HFFc6 (cell line): ENCODE results near the gene CALM1. TPM values are rescaled to one million over a fixed set of nuclear protein-coding genes. Genes with fewer than 3 reads are reported as not detected.
A peak's percentile ranks its signal among the peaks of the same experiment; 100 is the strongest.

Experiments used
- DNase-seq: peaks from one replicate; pipeline ENCODE4 v3.0.0-alpha.2; 2018
- H3K27ac Mint-ChIP-seq: 2 replicates; pipeline ENCODE4 v1.8.0; 2020; ENCODE audit warnings: mild to moderate bottlenecking, mixed read lengths
- H3K27me3 Mint-ChIP-seq: 2 replicates; pipeline ENCODE4 v1.8.0; 2021; ENCODE audit warnings: mild to moderate bottlenecking, moderate library complexity, mixed read lengths; ENCODE audit not compliant: insufficient read depth
- H3K36me3 Mint-ChIP-seq: 2 replicates; pipeline ENCODE4 v1.8.0; 2021; ENCODE audit warnings: low read depth, mixed read lengths
- H3K4me1 Mint-ChIP-seq: 2 replicates; pipeline ENCODE4 v1.8.0; 2020; ENCODE audit warnings: low read depth, mixed read lengths
- H3K4me3 Mint-ChIP-seq: 2 replicates; pipeline ENCODE4 v1.8.0; 2020; ENCODE audit warnings: mild to moderate bottlenecking, moderate library complexity, mixed read lengths
- H3K9me3 Mint-ChIP-seq: 2 replicates; pipeline ENCODE4 v1.8.0; 2020; ENCODE audit warnings: mild to moderate bottlenecking, mixed read lengths
- CTCF ChIP-seq: fragments of 200-600 bp; sonication (generic); IDR thresholded peaks from 2 replicates; pipeline ENCODE4 v1.5.0; 2021; ENCODE audit warnings: antibody characterized with exemption, mild to moderate bottlenecking
- total RNA-seq, 6 experiments: library from RNA; stranded (reverse); fragmentation: NEBNext Ultra II Directional; extraction: Animal tissue kit (Norgen Biotek cat#: 25700); gene quantifications; 2 replicates in 1 of 6; 3 replicates in 5 of 6; pipeline ENCODE4 v1.2.3, GENCODE V29; 2021

CALM1 gene
- total RNA-seq, 6 experiments from 2014 or later, result 333 to 429 (median 403) TPM

GRCh38 chr14:90409209-90409730 is 12.4 kb downstream of the CALM1 start:
- peak; percentile 93 for DNase-seq
- peak overlapping the region; percentile 44 for H3K4me3 Mint-ChIP-seq
- no peaks in the 10 kb centered on the region for H3K9me3 Mint-ChIP-seq

GRCh38 chr14:90412058-90412457 is 15.2 kb downstream of the CALM1 start:
- Mint-ChIP-seq H3K36me3 (no peaks in the 10 kb centered on the region), H3K4me3 (no peak overlapping the region), H3K27me3 (peaks cover 2% of the 10 kb centered on the region), H3K9me3 (no peaks in the 10 kb centered on the region), H3K4me1 (peaks cover 31% of the 10 kb centered on the region), H3K27ac (no peak overlapping the region)
- TF ChIP-seq CTCF, result no peak
- DNase-seq, result no peak

More at GRCh38 chr14:90409209-90409730, 12.4 kb downstream of the CALM1 start:
- peak overlapping the region; percentile 92 for H3K27ac Mint-ChIP-seq
- H3K36me3 Mint-ChIP-seq, result peaks cover 23% of the 10 kb centered on the region
- H3K4me1 Mint-ChIP-seq, result peaks cover 41% of the 10 kb centered on the region
- peaks cover 2% of the 10 kb centered on the region for H3K27me3 Mint-ChIP-seq
- no peak for TF ChIP-seq CTCF

GRCh38 chr14:90416720-90417119 is 19.9 kb downstream of the CALM1 start:
- H3K9me3 Mint-ChIP-seq, result no peaks in the 10 kb centered on the region
- no peak overlapping the region for H3K27ac Mint-ChIP-seq
- H3K4me1 Mint-ChIP-seq, result peaks cover 22% of the 10 kb centered on the region
- H3K4me3 Mint-ChIP-seq, result no peak overlapping the region
- no peaks in the 10 kb centered on the region for H3K36me3 Mint-ChIP-seq
- H3K27me3 Mint-ChIP-seq, result peaks cover 2% of the 10 kb centered on the region
- TF ChIP-seq CTCF, result no peak
- DNase-seq, result no peak

- H3K4me3 Mint-ChIP-seq, result no peak overlapping the region
- no peak for DNase-seq
- no peaks in the 10 kb centered on the region for H3K9me3 Mint-ChIP-seq
- no peaks in the 10 kb centered on the region for H3K36me3 Mint-ChIP-seq
- H3K27ac Mint-ChIP-seq, result no peak overlapping the region
- no peak for TF ChIP-seq CTCF
- H3K4me1 Mint-ChIP-seq, result peaks cover 16% of the 10 kb centered on the region
- peaks cover 4% of the 10 kb centered on the region for H3K27me3 Mint-ChIP-seq
These were observed 21.2 kb downstream of the CALM1 start for GRCh38 chr14:90418053-90418452.

- peak; percentile 87 for DNase-seq
- Mint-ChIP-seq H3K27me3 (peaks cover 4% of the 10 kb centered on the region), H3K36me3 (no peaks in the 10 kb centered on the region), H3K4me1 (peaks cover 16% of the 10 kb centered on the region), H3K27ac (peak overlapping the region; percentile 43; the same call in 1 of the 2 replicates), H3K9me3 (no peaks in the 10 kb centered on the region), H3K4me3 (no peak overlapping the region)
- TF ChIP-seq CTCF, result no peak
These were observed 22.4 kb downstream of the CALM1 start for GRCh38 chr14:90419200-90419599.
